GM12878 (cell line): Measurements from ENCODE around the gene TBC1D12.

Experiments
- ATF2 ChIP-seq: IDR thresholded peaks from 2 replicates; pipeline ENCODE4 v1.6.1; 2012; ENCODE audit warnings: low read length, inconsistent platforms
- CEBPB ChIP-seq, 2 experiments: fragments of 150-350 bp in 1 of 2; IDR thresholded peaks; 2 replicates each; pipeline ENCODE4 v1.6.1; 2012 to 2014; ENCODE audit warnings: low read depth in 2 of 2, low read length in 2 of 2, borderline replicate concordance in 1 of 2, inconsistent platforms in 1 of 2
- HDAC2 ChIP-seq: fragments of 200-600 bp; sonication (generic); IDR thresholded peaks from 2 replicates; pipeline ENCODE4 v1.6.1; 2017
- JUND ChIP-seq: IDR thresholded peaks from 2 replicates; pipeline ENCODE4 v1.6.1; 2012; ENCODE audit warnings: low read depth, mild to moderate bottlenecking, low read length, improper control_type of control experiment, moderate library complexity
- MEF2A ChIP-seq: IDR thresholded peaks from 2 replicates; pipeline ENCODE4 v1.6.1; 2011; ENCODE audit warnings: low read depth, mild to moderate bottlenecking, low read length, moderate library complexity; ENCODE audit not compliant: insufficient read depth
- POLR2A ChIP-seq: IDR thresholded peaks from 2 replicates; pipeline ENCODE4 v1.6.1; 2011; ENCODE audit warnings: low read depth, mild to moderate bottlenecking, low read length
- RAD21 ChIP-seq: IDR thresholded peaks from 2 replicates; pipeline ENCODE4 v1.6.1; 2011; ENCODE audit warnings: mild to moderate bottlenecking, low read depth, low read length, moderate library complexity; ENCODE audit not compliant: insufficient read depth
- RBBP5 ChIP-seq: fragments of 200-600 bp; sonication (generic); conservative IDR thresholded peaks from 2 replicates; pipeline ENCODE4 v1.6.1; 2016
- RCOR1 ChIP-seq: conservative IDR thresholded peaks from 2 replicates; pipeline ENCODE4 v1.6.1; 2012; ENCODE audit warnings: low read depth, low read length, improper control_type of control experiment
- SMC3 ChIP-seq: IDR thresholded peaks from 2 replicates; pipeline ENCODE4 v1.6.1; 2011; ENCODE audit warnings: low read length, improper control_type of control experiment, borderline replicate concordance
- SRF ChIP-seq, 2 experiments: IDR thresholded peaks; 2 replicates each; pipeline ENCODE4 v1.6.1; 2011; ENCODE audit warnings: low read depth in 2 of 2, low read length in 2 of 2, mild to moderate bottlenecking in 1 of 2, moderate library complexity in 1 of 2
- TF ChIP-seq, protein P1 (sequence below), 3 experiments: IDR thresholded peaks in 2 of 3; conservative IDR thresholded peaks in 1 of 3; 2 replicates each; pipeline ENCODE4 v1.5.1; 2011; ENCODE audit warnings: low read depth in 3 of 3, low read length in 3 of 3, mild to moderate bottlenecking in 3 of 3, control low read depth in 2 of 3, moderate library complexity in 2 of 3, inconsistent platforms in 1 of 3, mixed read lengths in 1 of 3; ENCODE audit not compliant: control insufficient read depth in 2 of 3, insufficient read depth in 1 of 3; ENCODE audit errors: extremely low read depth in 1 of 3

- TF ChIP-seq RBBP5 (no peak), POLR2A (no peak), ATF2 (no peak), MEF2A (no peak), HDAC2 (no peak), SRF (IDR thresholded peaks at IDR 0.05; ENCODE audit: low read depth in 2 of 2, low read length in 2 of 2) (no peak), SMC3 (no peak), CEBPB (IDR thresholded peaks at IDR 0.05; ENCODE audit: borderline replicate concordance in 1 of 2, low read depth in 2 of 2, low read length in 2 of 2) (no peak), RCOR1 (no peak), JUND (no peak), RAD21 (no peak)
- TF ChIP-seq, protein P1, sequence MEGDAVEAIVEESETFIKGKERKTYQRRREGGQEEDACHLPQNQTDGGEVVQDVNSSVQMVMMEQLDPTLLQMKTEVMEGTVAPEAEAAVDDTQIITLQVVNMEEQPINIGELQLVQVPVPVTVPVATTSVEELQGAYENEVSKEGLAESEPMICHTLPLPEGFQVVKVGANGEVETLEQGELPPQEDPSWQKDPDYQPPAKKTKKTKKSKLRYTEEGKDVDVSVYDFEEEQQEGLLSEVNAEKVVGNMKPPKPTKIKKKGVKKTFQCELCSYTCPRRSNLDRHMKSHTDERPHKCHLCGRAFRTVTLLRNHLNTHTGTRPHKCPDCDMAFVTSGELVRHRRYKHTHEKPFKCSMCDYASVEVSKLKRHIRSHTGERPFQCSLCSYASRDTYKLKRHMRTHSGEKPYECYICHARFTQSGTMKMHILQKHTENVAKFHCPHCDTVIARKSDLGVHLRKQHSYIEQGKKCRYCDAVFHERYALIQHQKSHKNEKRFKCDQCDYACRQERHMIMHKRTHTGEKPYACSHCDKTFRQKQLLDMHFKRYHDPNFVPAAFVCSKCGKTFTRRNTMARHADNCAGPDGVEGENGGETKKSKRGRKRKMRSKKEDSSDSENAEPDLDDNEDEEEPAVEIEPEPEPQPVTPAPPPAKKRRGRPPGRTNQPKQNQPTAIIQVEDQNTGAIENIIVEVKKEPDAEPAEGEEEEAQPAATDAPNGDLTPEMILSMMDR (IDR thresholded peaks at IDR 0.05 in 2 of 3, conservative IDR thresholded peaks at IDR 0.05 in 1 of 3; ENCODE audit: control insufficient read depth in 2 of 3, extremely low read depth in 1 of 3, insufficient read depth in 1 of 3, low read depth in 3 of 3, low read length in 3 of 3): no peak
These were observed 570 bp downstream of the TBC1D12 start for GRCh38 chr10:94402843-94403379.
